GM23338 (cell line): ENCODE measurements around the gene CGNL1. TPM values are rescaled to one million over a fixed set of nuclear protein-coding genes. Genes with fewer than 3 reads are reported as not detected.

Experiments
- ATAC-seq: fragments of 200-7000 bp; cut with Tn5 transposase; 3 replicates; pipeline ENCODE4 v1.9.1; 2020
- DNase-seq: peaks from one replicate; pipeline ENCODE4 v3.0.0-alpha.2; 2015; ENCODE audit warnings: low spot score
- H2AFZ ChIP-seq: fragments of 200-600 bp; sonication (generic); 2 replicates; pipeline ENCODE4 v1.8.0; 2016; ENCODE audit warnings: antibody characterized with exemption, mild to moderate bottlenecking, moderate library complexity
- H3F3A ChIP-seq: fragments of 200-600 bp; sonication (generic); replicated peaks from 2 replicates; pipeline ENCODE4 v1.8.0; 2017; ENCODE audit warnings: antibody characterized with exemption, mixed run types, low read depth
- H3K27ac ChIP-seq: fragments of 200-600 bp; sonication (generic); 2 replicates; pipeline ENCODE4 v1.6.1; 2016; ENCODE audit warnings: low read depth
- H3K27me3 ChIP-seq: fragments of 200-600 bp; sonication (generic); 2 replicates; pipeline ENCODE4 v1.8.0; 2016; ENCODE audit warnings: mild to moderate bottlenecking, mixed run types, moderate library complexity; ENCODE audit not compliant: insufficient read depth
- H3K36me3 ChIP-seq: fragments of 200-600 bp; sonication (generic); 2 replicates; pipeline ENCODE4 v1.8.0; 2016; ENCODE audit warnings: mild to moderate bottlenecking; ENCODE audit not compliant: insufficient read depth
- H3K4me1 ChIP-seq: fragments of 200-600 bp; sonication (generic); 2 replicates; pipeline ENCODE4 v1.8.0; 2016; ENCODE audit warnings: mild to moderate bottlenecking, moderate library complexity; ENCODE audit not compliant: insufficient read depth
- H3K4me2 ChIP-seq: fragments of 200-600 bp; sonication (generic); 2 replicates; pipeline ENCODE4 v1.7.1; 2017; ENCODE audit warnings: mixed run types
- H3K4me3 ChIP-seq: fragments of 200-600 bp; sonication (generic); 2 replicates; pipeline ENCODE4 v1.6.1; 2016; ENCODE audit warnings: mixed run types
- H3K79me2 ChIP-seq: fragments of 200-600 bp; sonication (generic); replicated peaks from 2 replicates; pipeline ENCODE4 v1.8.0; 2017; ENCODE audit warnings: mild to moderate bottlenecking; ENCODE audit not compliant: insufficient read depth
- H3K9me2 ChIP-seq: fragments of 200-600 bp; sonication (generic); 2 replicates; pipeline ENCODE4 v1.8.0; 2017; ENCODE audit not compliant: insufficient read depth
- H4K20me1 ChIP-seq: fragments of 200-600 bp; sonication (generic); replicated peaks from 2 replicates; pipeline ENCODE4 v1.8.0; 2017; ENCODE audit warnings: mild to moderate bottlenecking; ENCODE audit not compliant: insufficient read depth
- H3K27ac Mint-ChIP-seq: 2 replicates; pipeline ENCODE4 v1.8.0; 2020; ENCODE audit warnings: inconsistent platforms, mild to moderate bottlenecking, moderate library complexity, mixed read lengths
- H3K27me3 Mint-ChIP-seq: 3 replicates; pipeline ENCODE4 v1.8.0; 2022; ENCODE audit warnings: low read depth, mild to moderate bottlenecking, moderate library complexity, mixed read lengths, inconsistent platforms; ENCODE audit not compliant: insufficient read depth, poor library complexity
- H3K36me3 Mint-ChIP-seq: 3 replicates; pipeline ENCODE4 v1.8.0; 2021; ENCODE audit warnings: low read depth, mild to moderate bottlenecking, inconsistent platforms, moderate library complexity, mixed read lengths
- H3K4me1 Mint-ChIP-seq: 3 replicates; pipeline ENCODE4 v1.8.0; 2020; ENCODE audit warnings: mild to moderate bottlenecking, inconsistent platforms, mixed read lengths
- H3K4me3 Mint-ChIP-seq: 3 replicates; pipeline ENCODE4 v1.8.0; 2021; ENCODE audit warnings: moderate library complexity, mild to moderate bottlenecking, inconsistent platforms, mixed read lengths
- H3K9me3 Mint-ChIP-seq: 3 replicates; pipeline ENCODE4 v1.8.0; 2020; ENCODE audit warnings: moderate library complexity, mild to moderate bottlenecking, inconsistent platforms, mixed read lengths
- CREB1 ChIP-seq: fragments of 250-450 bp; sonication (Bioruptor Pico); IDR thresholded peaks from 2 replicates; pipeline ENCODE4 v1.5.0; 2020; ENCODE audit warnings: low read depth, mild to moderate bottlenecking, moderate library complexity
- EZH2 ChIP-seq: fragments of 200-600 bp; sonication (generic); IDR thresholded peaks from one replicate; pipeline ENCODE4 v1.8.0; 2017; ENCODE audit warnings: antibody characterized with exemption, mild to moderate bottlenecking, low read depth; ENCODE audit not compliant: unreplicated experiment
- EZH2phosphoT487 ChIP-seq: fragments of 200-600 bp; sonication (generic); IDR thresholded peaks from one replicate; pipeline ENCODE4 v1.8.1; 2018; ENCODE audit warnings: antibody characterized with exemption; ENCODE audit not compliant: unreplicated experiment
- NANOG ChIP-seq: IDR thresholded peaks from 2 replicates; pipeline ENCODE4 v1.6.1; 2016; ENCODE audit warnings: antibody characterized with exemption, borderline replicate concordance
- POLR2AphosphoS5 ChIP-seq: IDR thresholded peaks from 2 replicates; pipeline ENCODE4 v1.6.1; 2016; ENCODE audit warnings: antibody characterized with exemption, low read depth
- STAT1 ChIP-seq: IDR thresholded peaks from one replicate; pipeline ENCODE4 v1.6.1; 2016; ENCODE audit warnings: antibody characterized with exemption; ENCODE audit not compliant: unreplicated experiment
- long read RNA-seq: library from polyadenylated mRNA; unstranded; transcript quantifications from one replicate; pipeline ENCODE4 v2.0.0, GENCODE V29; 2020; ENCODE audit not compliant: unreplicated experiment
- polyA plus RNA-seq: library from polyadenylated mRNA; unstranded; fragments of >200 nt; fragmentation: Nextera tagmentation; extraction: Ambion mirVana; gene quantifications from 2 replicates; pipeline ENCODE4 v1.2.1, GENCODE V29; 2016
- total RNA-seq: library from RNA; depleted of rRNA; stranded (reverse); fragments of >200 nt; shearing (Covaris generic); gene quantifications from 2 replicates; pipeline ENCODE4 v1.2.3, GENCODE V29; 2014; rRNA removed
- TF ChIP-seq, protein P1 (sequence below): IDR thresholded peaks from 2 replicates; pipeline ENCODE4 v1.6.1; 2016; ENCODE audit warnings: antibody characterized with exemption
- TF ChIP-seq, protein P2 (sequence below), 2 experiments: fragments of 200-600 bp in 1 of 2; sonication (generic) in 1 of 2; conservative IDR thresholded peaks; 2 replicates each; pipeline versions ENCODE4 v1.5.1 to v1.6.1; 2016 to 2017; ENCODE audit warnings: antibody characterized with exemption in 2 of 2, low read depth in 2 of 2, mild to moderate bottlenecking in 2 of 2, moderate library complexity in 1 of 2

CGNL1 gene, protein sequence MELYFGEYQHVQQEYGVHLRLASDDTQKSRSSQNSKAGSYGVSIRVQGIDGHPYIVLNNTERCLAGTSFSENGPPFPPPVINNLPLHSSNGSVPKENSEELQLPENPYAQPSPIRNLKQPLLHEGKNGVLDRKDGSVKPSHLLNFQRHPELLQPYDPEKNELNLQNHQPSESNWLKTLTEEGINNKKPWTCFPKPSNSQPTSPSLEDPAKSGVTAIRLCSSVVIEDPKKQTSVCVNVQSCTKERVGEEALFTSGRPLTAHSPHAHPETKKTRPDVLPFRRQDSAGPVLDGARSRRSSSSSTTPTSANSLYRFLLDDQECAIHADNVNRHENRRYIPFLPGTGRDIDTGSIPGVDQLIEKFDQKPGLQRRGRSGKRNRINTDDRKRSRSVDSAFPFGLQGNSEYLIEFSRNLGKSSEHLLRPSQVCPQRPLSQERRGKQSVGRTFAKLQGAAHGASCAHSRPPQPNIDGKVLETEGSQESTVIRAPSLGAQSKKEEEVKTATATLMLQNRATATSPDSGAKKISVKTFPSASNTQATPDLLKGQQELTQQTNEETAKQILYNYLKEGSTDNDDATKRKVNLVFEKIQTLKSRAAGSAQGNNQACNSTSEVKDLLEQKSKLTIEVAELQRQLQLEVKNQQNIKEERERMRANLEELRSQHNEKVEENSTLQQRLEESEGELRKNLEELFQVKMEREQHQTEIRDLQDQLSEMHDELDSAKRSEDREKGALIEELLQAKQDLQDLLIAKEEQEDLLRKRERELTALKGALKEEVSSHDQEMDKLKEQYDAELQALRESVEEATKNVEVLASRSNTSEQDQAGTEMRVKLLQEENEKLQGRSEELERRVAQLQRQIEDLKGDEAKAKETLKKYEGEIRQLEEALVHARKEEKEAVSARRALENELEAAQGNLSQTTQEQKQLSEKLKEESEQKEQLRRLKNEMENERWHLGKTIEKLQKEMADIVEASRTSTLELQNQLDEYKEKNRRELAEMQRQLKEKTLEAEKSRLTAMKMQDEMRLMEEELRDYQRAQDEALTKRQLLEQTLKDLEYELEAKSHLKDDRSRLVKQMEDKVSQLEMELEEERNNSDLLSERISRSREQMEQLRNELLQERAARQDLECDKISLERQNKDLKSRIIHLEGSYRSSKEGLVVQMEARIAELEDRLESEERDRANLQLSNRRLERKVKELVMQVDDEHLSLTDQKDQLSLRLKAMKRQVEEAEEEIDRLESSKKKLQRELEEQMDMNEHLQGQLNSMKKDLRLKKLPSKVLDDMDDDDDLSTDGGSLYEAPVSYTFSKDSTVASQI
- 57.8 and 58.0 TPM in 2 replicates for total RNA-seq
- 19.4 and 20.0 TPM in 2 replicates for polyA plus RNA-seq
- long read RNA-seq, partial matches to known transcripts = 6 of 13 reads
- long read RNA-seq, other reads (novel, unspliced or antisense) = 7 of 13 reads

DNA sequence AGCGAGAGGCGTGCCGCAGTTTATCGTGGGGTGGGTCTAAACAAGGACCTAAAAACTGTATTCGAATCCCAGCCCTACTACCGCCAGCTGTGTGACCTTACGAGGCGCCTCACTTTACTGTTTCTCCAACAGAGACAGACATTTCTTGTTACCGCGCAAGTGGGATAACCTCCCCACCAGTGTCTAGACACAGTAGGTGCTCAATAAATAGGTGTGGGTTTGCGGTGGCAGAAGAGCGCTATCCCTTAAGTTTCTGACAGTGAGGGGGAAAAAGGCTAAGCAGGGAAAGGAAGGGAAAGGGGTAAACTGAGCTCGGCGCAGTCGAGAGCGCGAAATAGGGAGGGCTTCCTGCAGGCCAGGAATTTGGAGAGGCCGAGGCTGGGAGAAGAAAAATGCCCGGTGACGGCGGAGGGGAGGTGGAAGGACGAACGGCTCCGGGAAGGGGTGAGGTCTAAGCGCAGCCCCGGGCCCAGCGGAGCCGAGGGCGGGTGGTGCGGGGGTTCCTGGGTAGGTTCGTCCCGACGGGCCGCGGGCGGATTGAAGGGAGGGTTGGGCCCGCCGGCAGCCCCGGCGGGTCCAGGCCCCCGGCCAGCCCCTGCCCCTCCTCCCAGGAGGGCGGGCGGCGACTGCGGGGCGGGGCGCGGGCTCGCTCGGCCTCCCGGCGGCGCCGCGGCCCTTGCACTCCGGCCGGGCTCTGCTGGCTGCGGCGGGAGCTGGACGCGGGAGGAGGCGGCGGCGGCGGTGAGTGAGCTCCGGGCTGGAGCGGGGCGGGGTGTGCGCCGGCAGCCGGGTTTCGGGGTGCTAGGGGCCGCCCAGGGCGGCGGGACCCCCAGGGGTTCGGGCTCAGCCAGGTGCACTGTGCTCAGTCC, at the start of gene CGNL1:
CGNL1 (plus strand) TSS at position 679 of the 869 bp plus-strand sequence. CDS start 61,495 bp downstream, outside the sequence.
- Mint-ChIP-seq H3K4me3 (peak within 1 kb of the TSS; percentile 84), H3K36me3 (no peaks in the 10 kb centered on the region; the same call in 2 of the 3 replicates), H3K27ac (no peak within 1 kb of the TSS), H3K9me3 (no peaks in the 10 kb centered on the region), H3K27me3 (peaks cover 29% of the 10 kb centered on the region), H3K4me1 (peaks cover 54% of the 10 kb centered on the region)
- H3K4me3 ChIP-seq = peak within 1 kb of the TSS; percentile 63
- 0 out of 2 replicates have a peak, but pooled peaks cover 10% of the 10 kb centered on the region for H3F3A ChIP-seq
- peaks cover 32% of the 10 kb centered on the region for H3K4me1 ChIP-seq
- peaks cover 16% of the 10 kb centered on the region for H3K79me2 ChIP-seq
- no peaks in the 10 kb centered on the region for H3K9me2 ChIP-seq
- TF ChIP-seq, protein P1, sequence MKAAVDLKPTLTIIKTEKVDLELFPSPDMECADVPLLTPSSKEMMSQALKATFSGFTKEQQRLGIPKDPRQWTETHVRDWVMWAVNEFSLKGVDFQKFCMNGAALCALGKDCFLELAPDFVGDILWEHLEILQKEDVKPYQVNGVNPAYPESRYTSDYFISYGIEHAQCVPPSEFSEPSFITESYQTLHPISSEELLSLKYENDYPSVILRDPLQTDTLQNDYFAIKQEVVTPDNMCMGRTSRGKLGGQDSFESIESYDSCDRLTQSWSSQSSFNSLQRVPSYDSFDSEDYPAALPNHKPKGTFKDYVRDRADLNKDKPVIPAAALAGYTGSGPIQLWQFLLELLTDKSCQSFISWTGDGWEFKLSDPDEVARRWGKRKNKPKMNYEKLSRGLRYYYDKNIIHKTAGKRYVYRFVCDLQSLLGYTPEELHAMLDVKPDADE = no peak
- TF ChIP-seq STAT1 (no peak), POLR2AphosphoS5 (peak; percentile 58; the same call in 1 of the 2 replicates)
- H3K27me3 ChIP-seq = peaks cover 25% of the 10 kb centered on the region
- peak within 1 kb of the TSS; percentile 93 for H2AFZ ChIP-seq
- H3K4me2 ChIP-seq = peak within 1 kb of the TSS; percentile 96
- peak; percentile 74 for ATAC-seq
- no peak within 1 kb of the TSS for H3K27ac ChIP-seq
- no peaks in the 10 kb centered on the region for H4K20me1 ChIP-seq
- DNase-seq = peak; percentile 77
- H3K36me3 ChIP-seq = no peaks in the 10 kb centered on the region

DNA sequence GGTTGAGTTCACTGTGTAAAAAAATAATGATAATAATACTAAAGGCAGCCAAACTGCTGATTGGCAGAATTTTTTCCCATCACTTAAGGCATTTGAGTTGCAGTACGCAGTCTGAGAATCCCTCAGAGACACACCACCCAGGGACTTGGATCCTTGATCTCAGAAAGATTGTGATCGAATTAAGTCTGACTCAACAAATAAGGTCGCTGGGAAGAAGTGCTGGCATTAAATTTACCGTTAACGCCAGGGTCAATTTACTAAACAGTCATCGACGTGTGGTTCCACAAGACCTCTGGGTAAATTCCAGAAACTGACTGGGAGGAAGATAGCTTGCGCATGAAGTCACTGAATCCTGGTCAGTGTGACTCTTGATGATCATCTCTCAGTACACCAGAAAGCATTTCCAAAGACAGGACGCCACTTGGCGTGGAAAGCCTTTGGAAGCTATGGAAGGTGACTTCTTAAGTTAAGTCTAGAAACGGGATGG, 48.3 kb upstream of the CGNL1 start:
- peak overlapping the region; percentile 21 for H3K27ac ChIP-seq
- no peak overlapping the region for H2AFZ ChIP-seq
- no peak for ATAC-seq
- no peak overlapping the region for H3K4me3 ChIP-seq
- H3K27me3 ChIP-seq = no peaks in the 10 kb centered on the region
- H3F3A ChIP-seq = 0 out of 2 replicates have a peak, but pooled peaks cover 9% of the 10 kb centered on the region
- Mint-ChIP-seq H3K27me3 (peaks cover 4% of the 10 kb centered on the region), H3K4me1 (peaks cover 19% of the 10 kb centered on the region), H3K9me3 (no peaks in the 10 kb centered on the region), H3K4me3 (no peak overlapping the region), H3K27ac (no peak overlapping the region), H3K36me3 (no peaks in the 10 kb centered on the region; the same call in 2 of the 3 replicates)
- no peaks in the 10 kb centered on the region for H4K20me1 ChIP-seq
- peaks cover 7% of the 10 kb centered on the region for H3K4me1 ChIP-seq
- H3K36me3 ChIP-seq = no peaks in the 10 kb centered on the region
- DNase-seq = no peak
- no peak overlapping the region for H3K4me2 ChIP-seq
- no peaks in the 10 kb centered on the region for H3K79me2 ChIP-seq
- H3K9me2 ChIP-seq = no peaks in the 10 kb centered on the region; the same call in 1 of the 2 replicates
- TF ChIP-seq EZH2 = no peak
- TF ChIP-seq, protein P2, sequence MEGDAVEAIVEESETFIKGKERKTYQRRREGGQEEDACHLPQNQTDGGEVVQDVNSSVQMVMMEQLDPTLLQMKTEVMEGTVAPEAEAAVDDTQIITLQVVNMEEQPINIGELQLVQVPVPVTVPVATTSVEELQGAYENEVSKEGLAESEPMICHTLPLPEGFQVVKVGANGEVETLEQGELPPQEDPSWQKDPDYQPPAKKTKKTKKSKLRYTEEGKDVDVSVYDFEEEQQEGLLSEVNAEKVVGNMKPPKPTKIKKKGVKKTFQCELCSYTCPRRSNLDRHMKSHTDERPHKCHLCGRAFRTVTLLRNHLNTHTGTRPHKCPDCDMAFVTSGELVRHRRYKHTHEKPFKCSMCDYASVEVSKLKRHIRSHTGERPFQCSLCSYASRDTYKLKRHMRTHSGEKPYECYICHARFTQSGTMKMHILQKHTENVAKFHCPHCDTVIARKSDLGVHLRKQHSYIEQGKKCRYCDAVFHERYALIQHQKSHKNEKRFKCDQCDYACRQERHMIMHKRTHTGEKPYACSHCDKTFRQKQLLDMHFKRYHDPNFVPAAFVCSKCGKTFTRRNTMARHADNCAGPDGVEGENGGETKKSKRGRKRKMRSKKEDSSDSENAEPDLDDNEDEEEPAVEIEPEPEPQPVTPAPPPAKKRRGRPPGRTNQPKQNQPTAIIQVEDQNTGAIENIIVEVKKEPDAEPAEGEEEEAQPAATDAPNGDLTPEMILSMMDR (conservative IDR thresholded peaks at IDR 0.05; ENCODE audit: low read depth in 2 of 2) = no peak
- TF ChIP-seq STAT1 = no peak
- no peak for TF ChIP-seq EZH2phosphoT487
- TF ChIP-seq, protein P1 = no peak
- TF ChIP-seq CREB1 (CRISPR knock-in tag) = no peak
- TF ChIP-seq NANOG = no peak
